ENCODE measurements around the gene CDCP2.

GRCh38 chr1:54109129-54110090 lies 43.4 kb downstream of the CDCP2 start:
- TF ChIP-seq CTCF (IDR thresholded peaks at IDR 0.05; ENCODE audit: insufficient read depth, low read length) (no peak), GABPA (IDR thresholded peaks at IDR 0.05; ENCODE audit: low read depth) (no peak), POLR2AphosphoS5 (IDR thresholded peaks at IDR 0.05; ENCODE audit: low read depth) (no peak)
